ENCODE measurements around the gene STK36.

STK36 gene

GRCh38 chr2:218659988-218660358 is 11.9 kb upstream of the STK36 start:
- H3K4me3 ChIP-seq (ENCODE audit: low read depth, low read length): peak overlapping the region; percentile 77
- TF ChIP-seq CTCF (IDR thresholded peaks at IDR 0.05; ENCODE audit: borderline replicate concordance, insufficient read depth, low read depth, low read length): no peak

- TF ChIP-seq CTCF (IDR thresholded peaks at IDR 0.05; ENCODE audit: borderline replicate concordance, insufficient read depth, low read depth, low read length): no peak
- no peak overlapping the region for H3K4me3 ChIP-seq (ENCODE audit: low read depth, low read length)
These were observed 9.5 kb upstream of the STK36 start for GRCh38 chr2:218662377-218662776.

- no peak for TF ChIP-seq CTCF (IDR thresholded peaks at IDR 0.05; ENCODE audit: borderline replicate concordance, insufficient read depth, low read depth, low read length)
- no peak overlapping the region for H3K4me3 ChIP-seq (ENCODE audit: low read depth, low read length)
These were observed 9.1 kb upstream of the STK36 start for GRCh38 chr2:218662827-218663226.

GRCh38 chr2:218663901-218664300 is 8.0 kb upstream of the STK36 start:
- H3K4me3 ChIP-seq (ENCODE audit: low read depth, low read length): no peak overlapping the region
- no peak for TF ChIP-seq CTCF (IDR thresholded peaks at IDR 0.05; ENCODE audit: borderline replicate concordance, insufficient read depth, low read depth, low read length)

- H3K4me3 ChIP-seq (ENCODE audit: low read depth, low read length): no peak overlapping the region
- TF ChIP-seq CTCF (IDR thresholded peaks at IDR 0.05; ENCODE audit: borderline replicate concordance, insufficient read depth, low read depth, low read length): no peak
These were observed 7.2 kb upstream of the STK36 start for GRCh38 chr2:218664653-218665052.

GRCh38 chr2:218671097-218671653 is 711 bp upstream of the STK36 start:
- no peak for TF ChIP-seq CTCF (IDR thresholded peaks at IDR 0.05; ENCODE audit: borderline replicate concordance, insufficient read depth, low read depth, low read length)

GRCh38 chr2:218679119-218679518 is 7.2 kb downstream of the STK36 start:
- TF ChIP-seq CTCF (IDR thresholded peaks at IDR 0.05; ENCODE audit: borderline replicate concordance, insufficient read depth, low read depth, low read length): no peak
- no peak overlapping the region for H3K4me3 ChIP-seq (ENCODE audit: low read depth, low read length)

More at GRCh38 chr2:218671097-218671653, 711 bp upstream of the STK36 start:
- H3K4me3 ChIP-seq (ENCODE audit: low read depth, low read length): peak overlapping the region; percentile 65

All from GM12875 (cell line).